GM13977 (cell line): ENCODE measurements around the gene ALKBH8.
A peak's percentile ranks its signal among the peaks of the same experiment; 100 is the strongest.
"Not testable (repeated sequence)": the region's sequence is repeated elsewhere in the genome, so short reads cannot be mapped to it uniquely, and the experiment has no call there.

Experiments used
- DNase-seq: peaks from one replicate; pipeline ENCODE4 v3.0.0; 2012; ENCODE audit warnings: low spot score
- in situ Hi-C: fragments of 300-500 bp; cut with MboI; formaldehyde crosslinking; loops from one replicate; pipeline ENCODE4 v1.12.0; 2022; ENCODE audit warnings: low sequenced_read_pairs, low pct_unique_long_range_greater_than_20kb, mixed read lengths, inconsistent platforms; ENCODE audit not compliant: unreplicated experiment
- TF ChIP-seq, protein P1 (sequence below): IDR thresholded peaks from 2 replicates; pipeline ENCODE4 v1.5.1; 2012; ENCODE audit warnings: mild to moderate bottlenecking, control low read depth; ENCODE audit not compliant: insufficient read depth; ENCODE audit errors: extremely low read depth, missing control alignments

The ALKBH8 gene

DNA sequence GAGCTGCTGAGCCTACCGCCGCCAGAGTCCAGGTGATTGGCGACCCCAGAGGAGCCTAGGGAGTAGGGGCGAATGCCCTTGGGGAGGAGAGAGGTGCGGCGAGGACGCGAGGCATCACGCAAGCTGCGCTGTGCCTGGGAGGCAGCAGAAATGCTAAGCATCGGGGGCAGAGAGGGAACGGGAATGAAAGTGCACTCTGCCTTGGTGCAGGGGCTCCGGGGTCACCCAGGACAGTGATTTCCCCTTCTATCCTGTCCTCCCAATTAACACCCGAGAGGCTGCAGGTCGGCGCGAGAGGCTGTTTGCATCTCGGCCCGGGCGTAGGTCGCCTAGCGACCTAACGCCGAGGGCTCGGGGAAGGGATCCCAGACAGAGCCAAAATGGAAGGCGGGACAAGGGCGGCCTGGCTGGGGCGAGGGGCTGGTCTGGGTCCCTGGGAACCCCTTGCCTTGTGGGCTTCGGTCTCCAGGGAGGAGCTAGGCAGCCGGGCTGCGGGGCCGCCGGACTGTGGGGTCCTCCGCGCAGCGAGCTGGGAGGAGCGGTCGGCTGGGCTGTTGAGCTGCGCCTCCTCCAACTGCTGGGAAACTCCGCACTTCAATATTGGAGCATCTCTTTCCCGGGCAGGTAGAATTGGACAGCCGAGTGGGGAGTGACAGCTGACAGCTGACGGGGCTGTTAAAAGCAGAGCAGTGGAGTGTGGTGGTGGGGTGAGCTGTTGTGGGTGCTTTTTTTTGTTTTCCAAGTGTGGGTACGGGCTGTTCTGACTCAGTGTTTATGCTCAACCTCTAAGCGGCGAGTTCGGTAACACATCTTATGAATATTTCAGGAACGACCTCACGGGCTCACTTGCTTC is 26.1 kb upstream of the ALKBH8 start:
- in situ Hi-C loops: no loop called here
- TF ChIP-seq, protein P1, sequence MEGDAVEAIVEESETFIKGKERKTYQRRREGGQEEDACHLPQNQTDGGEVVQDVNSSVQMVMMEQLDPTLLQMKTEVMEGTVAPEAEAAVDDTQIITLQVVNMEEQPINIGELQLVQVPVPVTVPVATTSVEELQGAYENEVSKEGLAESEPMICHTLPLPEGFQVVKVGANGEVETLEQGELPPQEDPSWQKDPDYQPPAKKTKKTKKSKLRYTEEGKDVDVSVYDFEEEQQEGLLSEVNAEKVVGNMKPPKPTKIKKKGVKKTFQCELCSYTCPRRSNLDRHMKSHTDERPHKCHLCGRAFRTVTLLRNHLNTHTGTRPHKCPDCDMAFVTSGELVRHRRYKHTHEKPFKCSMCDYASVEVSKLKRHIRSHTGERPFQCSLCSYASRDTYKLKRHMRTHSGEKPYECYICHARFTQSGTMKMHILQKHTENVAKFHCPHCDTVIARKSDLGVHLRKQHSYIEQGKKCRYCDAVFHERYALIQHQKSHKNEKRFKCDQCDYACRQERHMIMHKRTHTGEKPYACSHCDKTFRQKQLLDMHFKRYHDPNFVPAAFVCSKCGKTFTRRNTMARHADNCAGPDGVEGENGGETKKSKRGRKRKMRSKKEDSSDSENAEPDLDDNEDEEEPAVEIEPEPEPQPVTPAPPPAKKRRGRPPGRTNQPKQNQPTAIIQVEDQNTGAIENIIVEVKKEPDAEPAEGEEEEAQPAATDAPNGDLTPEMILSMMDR: no peak
- DNase-seq: peak; percentile 54

DNA sequence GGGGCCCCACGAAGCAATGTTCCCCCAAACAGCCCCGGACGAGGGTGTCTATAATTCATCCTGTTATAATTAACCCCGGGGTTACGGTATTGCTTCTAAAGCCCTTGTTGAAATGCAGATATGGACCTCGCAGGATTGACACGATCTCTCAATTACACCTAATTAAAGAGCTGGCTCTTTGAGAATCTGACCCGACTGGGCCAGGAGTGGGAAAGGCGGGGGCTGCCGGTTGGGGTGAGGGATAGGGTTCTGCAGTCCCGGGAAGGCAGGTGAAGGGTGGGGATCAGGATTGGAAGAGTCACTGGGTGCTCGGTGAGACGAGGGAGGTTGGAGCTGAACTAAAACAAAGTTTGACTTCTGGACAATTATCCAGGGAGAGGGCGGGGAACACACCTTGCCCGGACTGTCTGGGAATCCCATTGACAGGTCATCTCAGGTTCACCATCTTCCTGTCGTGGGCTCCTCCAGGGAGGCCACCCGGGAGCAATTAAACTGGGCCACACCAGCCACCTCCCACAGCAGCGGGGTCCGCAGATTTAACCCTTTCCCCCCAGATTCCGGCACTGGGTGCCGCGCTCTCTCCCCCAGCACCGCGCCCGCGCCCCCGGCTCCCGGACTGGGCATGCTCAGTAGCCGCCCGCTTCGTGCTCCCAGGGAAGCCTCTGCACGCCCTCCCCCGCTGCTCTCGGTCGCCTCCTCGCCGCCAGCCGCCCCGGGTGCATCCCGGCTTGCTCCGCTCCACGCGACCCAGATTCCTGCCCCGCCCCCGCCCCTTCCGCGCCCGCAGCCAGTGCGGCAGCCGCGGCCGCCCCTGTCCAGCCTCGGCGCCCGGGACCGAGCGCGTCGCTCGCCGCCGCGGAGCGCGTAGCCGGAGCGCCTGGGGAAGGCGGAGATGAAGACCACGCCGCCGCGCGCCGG is 25.2 kb upstream of the ALKBH8 start, which contains the start of gene ELMOD1:
TSS of gene ELMOD1 (plus strand) at position 688 of the 918 bp plus-strand sequence. CDS start 27,043 bp downstream, outside the sequence.
- peak; percentile 65 for DNase-seq
- in situ Hi-C loops: no loop called here
- TF ChIP-seq, protein P1: no peak

DNA sequence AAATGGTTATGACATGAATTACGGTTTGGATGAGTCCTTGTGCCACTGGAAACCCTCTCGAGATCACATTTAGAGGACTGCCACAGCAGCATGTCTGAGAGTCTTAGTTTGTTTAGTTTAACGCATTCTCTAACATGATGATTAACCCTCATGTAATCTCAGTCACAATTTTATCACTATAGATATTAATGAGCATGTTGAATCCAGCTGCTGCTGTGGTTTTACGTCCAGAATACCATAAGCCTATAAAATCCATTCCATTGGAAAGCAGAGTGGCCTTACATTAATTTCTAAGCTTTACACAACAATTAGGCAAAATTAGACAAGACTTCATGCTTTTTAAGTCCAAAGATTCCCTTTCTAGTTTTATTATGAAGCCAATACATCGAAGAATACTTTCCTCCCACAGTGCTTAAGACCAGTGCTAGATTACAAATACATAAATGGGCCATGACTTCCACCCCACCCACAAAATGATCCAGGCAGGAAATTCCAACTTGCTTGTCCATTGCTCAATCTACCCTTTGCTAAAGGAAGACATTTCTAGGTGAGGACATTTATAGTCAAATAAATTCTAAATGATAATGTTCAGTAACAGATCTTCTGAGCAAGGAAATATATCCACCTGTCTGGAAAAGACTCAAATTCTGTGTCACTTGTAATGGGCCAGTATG is 21.9 kb upstream of the ALKBH8 start:
- no peak for DNase-seq
- TF ChIP-seq, protein P1: no peak
- in situ Hi-C loops: no loop called here

DNA sequence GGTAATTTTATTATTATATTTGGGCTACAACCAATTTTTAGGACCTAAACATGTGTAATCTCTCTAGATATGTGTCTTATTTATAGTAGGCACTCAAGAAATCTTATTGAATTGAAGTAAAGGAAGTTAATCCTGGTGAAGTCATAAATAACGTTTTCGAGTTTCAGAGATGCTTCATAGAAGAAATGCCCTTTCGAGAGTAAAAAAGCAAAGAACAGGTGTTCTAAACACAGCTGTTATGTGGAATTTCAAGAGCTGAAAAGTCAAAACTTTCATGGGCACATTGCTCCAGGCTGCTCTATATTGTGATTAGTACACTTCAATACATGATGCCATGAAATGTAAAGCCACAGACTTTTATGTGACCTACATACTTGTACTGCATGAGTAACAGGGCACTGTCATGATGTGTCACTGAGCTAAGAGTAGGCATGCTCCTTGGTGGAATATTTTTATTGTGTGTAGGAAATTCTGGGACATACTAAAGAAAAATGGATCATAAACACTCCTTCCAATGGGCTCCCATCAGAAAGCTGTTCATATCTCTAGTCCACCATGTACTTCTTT is 18.2 kb upstream of the ALKBH8 start:
- no peak for DNase-seq

DNA sequence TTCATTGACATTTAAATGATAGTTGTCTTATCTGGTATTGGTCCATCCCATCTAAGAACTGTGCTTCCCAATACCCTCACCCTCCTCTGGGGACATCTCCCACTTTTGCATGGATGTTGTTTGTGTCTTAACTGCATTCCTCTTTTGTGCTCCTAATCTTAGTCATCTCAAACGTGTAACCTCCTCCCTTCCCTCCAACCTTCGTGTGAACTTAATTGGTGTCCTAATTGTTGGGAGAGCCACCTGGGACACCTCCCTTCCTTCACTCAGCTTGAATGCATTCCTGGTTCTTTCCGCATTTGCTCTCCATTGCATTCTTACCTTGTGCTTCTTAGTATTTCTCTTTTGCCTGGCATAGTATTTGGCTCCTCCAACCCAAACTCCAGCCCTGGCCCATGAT is 15.6 kb upstream of the ALKBH8 start:
- TF ChIP-seq, protein P1: no peak

More for the DNA sequence above, 18.2 kb upstream of the ALKBH8 start:
- in situ Hi-C loops: no loop called here
- TF ChIP-seq, protein P1: no peak

DNA sequence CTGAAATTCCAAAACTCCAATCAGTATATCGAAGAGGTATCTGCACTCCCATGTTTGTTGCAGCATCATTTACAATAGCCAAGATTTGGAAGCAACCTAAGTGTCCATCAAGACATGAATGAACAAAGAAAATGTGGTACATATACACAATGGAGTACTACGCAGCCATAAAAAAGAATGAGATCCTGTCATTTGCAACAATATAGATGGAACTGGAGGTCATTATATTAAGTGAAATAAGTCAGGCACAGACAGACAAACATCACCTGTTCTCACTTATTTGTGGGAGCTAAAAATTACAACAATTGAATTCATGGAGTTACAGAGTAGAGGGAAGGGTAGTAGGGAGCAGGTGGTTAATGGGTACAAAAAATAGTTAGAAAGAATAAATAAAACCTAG is 13.6 kb upstream of the ALKBH8 start:
- not testable (repeated sequence) for DNase-seq
- in situ Hi-C loops: loop anchor here (10.0 kb wide), 1 partner anchor 106 kb away; no protein-coding TSS in a partner anchor

More for the DNA sequence above, 15.6 kb upstream of the ALKBH8 start:
- in situ Hi-C loops: no loop called here
- no peak for DNase-seq
